Measurements from ENCODE around the gene MCU. TPM values are rescaled to one million over a fixed set of nuclear protein-coding genes. Genes with fewer than 3 reads are reported as not detected.

MCU gene
- total RNA-seq, 1 donor from 2014 or later, result 66.3 TPM

DNA sequence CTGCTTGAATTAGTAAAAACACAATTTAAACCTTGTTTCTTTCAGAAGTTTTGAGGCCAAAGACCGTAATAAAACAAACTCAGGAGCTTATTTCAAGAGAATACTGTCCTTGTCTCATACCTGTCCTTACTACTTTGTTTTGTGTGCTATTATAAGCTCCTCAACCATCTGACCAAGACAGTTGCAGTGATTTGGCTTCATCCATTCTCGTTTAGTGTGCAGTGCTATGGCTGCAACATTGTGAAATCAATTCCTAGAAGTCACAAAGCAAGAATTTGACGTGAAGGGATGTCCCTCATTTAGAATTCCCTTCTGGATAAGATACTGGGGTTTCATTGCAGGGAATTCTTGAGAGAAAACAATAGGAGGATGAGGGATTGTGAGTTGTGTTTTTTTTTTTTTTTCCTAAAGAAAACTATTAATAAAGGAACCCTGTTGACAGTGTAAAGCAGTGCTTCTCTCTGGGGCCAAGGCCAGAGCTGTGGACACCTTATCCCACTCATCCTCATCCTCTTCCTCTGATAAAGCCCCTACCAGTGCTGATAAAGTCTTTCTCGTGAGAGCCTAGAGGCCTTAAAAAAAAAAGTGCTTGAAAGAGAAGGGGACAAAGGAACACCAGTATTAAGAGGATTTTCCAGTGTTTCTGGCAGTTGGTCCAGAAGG lies 201.3 kb downstream of the MCU start, which contains the start of gene OIT3:
TSS of gene OIT3 (plus strand) at position 604 of the 663 bp plus-strand sequence. CDS start 60 bp downstream, outside the sequence.
- Histone ChIP-seq H3K27ac (no peak within 1 kb of the TSS), H2AFZ (replicated peaks) (no peak within 1 kb of the TSS), H3K9me3 (ENCODE audit: low read depth) (no peaks in the 10 kb centered on the region), H3K9ac (no peak within 1 kb of the TSS), H3K27me3 (no peaks in the 10 kb centered on the region), H3K4me3 (no peak within 1 kb of the TSS), H3F3A (ENCODE audit: low read depth) (no peaks in the 10 kb centered on the region), H4K20me1 (ENCODE audit: low read depth) (no peaks in the 10 kb centered on the region), H3K4me2 (no peak within 1 kb of the TSS), H3K36me3 (no peaks in the 10 kb centered on the region), H3K4me1 (peaks cover 3% of the 10 kb centered on the region), H3K79me2 (ENCODE audit: low read depth) (no peaks in the 10 kb centered on the region)
- H3K9me3 Mint-ChIP-seq, result no peaks in the 10 kb centered on the region
- peak; percentile 30 for DNase-seq (ENCODE audit: low spot score)
- no peaks in the 10 kb centered on the region for H3K4me1 Mint-ChIP-seq
- H3K4me3 Mint-ChIP-seq, result no peak within 1 kb of the TSS
- peaks cover 6% of the 10 kb centered on the region for H3K36me3 Mint-ChIP-seq
- H3K27ac Mint-ChIP-seq, result no peak within 1 kb of the TSS
- TF ChIP-seq, protein P1, sequence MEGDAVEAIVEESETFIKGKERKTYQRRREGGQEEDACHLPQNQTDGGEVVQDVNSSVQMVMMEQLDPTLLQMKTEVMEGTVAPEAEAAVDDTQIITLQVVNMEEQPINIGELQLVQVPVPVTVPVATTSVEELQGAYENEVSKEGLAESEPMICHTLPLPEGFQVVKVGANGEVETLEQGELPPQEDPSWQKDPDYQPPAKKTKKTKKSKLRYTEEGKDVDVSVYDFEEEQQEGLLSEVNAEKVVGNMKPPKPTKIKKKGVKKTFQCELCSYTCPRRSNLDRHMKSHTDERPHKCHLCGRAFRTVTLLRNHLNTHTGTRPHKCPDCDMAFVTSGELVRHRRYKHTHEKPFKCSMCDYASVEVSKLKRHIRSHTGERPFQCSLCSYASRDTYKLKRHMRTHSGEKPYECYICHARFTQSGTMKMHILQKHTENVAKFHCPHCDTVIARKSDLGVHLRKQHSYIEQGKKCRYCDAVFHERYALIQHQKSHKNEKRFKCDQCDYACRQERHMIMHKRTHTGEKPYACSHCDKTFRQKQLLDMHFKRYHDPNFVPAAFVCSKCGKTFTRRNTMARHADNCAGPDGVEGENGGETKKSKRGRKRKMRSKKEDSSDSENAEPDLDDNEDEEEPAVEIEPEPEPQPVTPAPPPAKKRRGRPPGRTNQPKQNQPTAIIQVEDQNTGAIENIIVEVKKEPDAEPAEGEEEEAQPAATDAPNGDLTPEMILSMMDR (IDR thresholded peaks at IDR 0.05), result no peak
- no peak for TF ChIP-seq EZH2 (IDR thresholded peaks at IDR 0.05)
- TF ChIP-seq EZH2phosphoT487 (IDR thresholded peaks at IDR 0.05), result no peak
- H3K27me3 Mint-ChIP-seq (ENCODE audit: insufficient read depth, low read depth), result no peaks in the 10 kb centered on the region

DNA sequence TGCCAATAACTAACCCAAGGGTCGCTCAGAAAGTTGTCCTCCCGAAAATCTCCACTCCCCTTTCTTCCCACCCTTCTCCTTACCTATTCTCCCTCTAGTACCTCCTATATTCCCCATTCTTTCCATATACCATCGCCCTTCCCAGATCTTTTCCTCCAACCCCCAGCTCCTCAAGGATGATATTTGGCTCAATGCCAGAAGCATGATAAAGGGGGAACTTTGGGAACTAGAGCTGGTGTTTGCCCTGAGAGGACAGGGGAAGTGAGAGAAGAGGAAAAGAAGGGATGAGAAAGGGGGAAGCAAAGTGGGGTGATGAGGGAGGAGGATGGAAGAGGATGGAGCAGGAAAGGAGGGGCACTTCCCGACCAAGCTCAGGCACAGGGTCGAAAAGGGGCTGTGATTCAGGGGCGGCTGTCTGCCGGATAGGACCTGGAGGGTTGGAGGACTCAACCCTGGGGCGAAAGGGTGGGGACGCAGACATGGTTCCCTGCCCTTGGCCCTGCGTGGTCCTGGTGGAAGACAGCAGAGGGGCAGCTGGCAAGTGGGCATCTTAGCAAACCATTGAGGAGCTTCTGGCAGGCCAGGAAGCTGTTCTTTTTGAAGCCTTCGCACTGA lies 203.4 kb downstream of the MCU start:
- Histone ChIP-seq H3K27me3 (no peaks in the 10 kb centered on the region), H3K79me2 (ENCODE audit: low read depth) (no peaks in the 10 kb centered on the region), H4K20me1 (ENCODE audit: low read depth) (no peaks in the 10 kb centered on the region), H3K27ac (no peak overlapping the region), H3K9ac (no peak overlapping the region), H2AFZ (replicated peaks) (no peak overlapping the region), H3F3A (ENCODE audit: low read depth) (no peaks in the 10 kb centered on the region), H3K4me1 (peaks cover 3% of the 10 kb centered on the region), H3K36me3 (no peaks in the 10 kb centered on the region), H3K9me3 (ENCODE audit: low read depth) (no peaks in the 10 kb centered on the region), H3K4me2 (no peak overlapping the region), H3K4me3 (no peak overlapping the region)
- Mint-ChIP-seq H3K4me3 (no peak overlapping the region), H3K27ac (no peak overlapping the region), H3K4me1 (no peaks in the 10 kb centered on the region), H3K27me3 (ENCODE audit: insufficient read depth, low read depth) (no peaks in the 10 kb centered on the region), H3K36me3 (no peaks in the 10 kb centered on the region), H3K9me3 (no peaks in the 10 kb centered on the region)
- TF ChIP-seq, protein P1 (IDR thresholded peaks at IDR 0.05), result no peak
- TF ChIP-seq EZH2phosphoT487 (IDR thresholded peaks at IDR 0.05) (no peak), EZH2 (IDR thresholded peaks at IDR 0.05) (no peak)
- DNase-seq (ENCODE audit: low spot score), result no peak

DNA sequence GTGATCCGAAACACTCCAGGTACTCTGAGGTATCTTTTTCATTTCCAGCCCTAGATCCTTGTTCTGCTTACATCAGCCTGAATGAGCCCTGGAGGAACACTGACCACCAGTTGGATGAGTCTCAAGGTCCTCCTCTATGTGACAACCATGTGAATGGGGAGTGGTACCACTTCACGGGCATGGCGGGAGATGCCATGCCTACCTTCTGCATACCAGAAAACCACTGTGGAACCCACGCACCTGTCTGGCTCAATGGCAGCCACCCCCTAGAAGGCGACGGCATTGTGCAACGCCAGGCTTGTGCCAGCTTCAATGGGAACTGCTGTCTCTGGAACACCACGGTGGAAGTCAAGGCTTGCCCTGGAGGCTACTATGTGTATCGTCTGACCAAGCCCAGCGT lies 206.7 kb downstream of the MCU start:
- H3K79me2 ChIP-seq (ENCODE audit: low read depth), result no peaks in the 10 kb centered on the region
- H3K27me3 ChIP-seq, result no peaks in the 10 kb centered on the region
- no peak overlapping the region for H3K27ac ChIP-seq
- Mint-ChIP-seq H3K4me1 (no peaks in the 10 kb centered on the region), H3K9me3 (no peaks in the 10 kb centered on the region), H3K4me3 (no peak overlapping the region), H3K36me3 (no peaks in the 10 kb centered on the region), H3K27ac (no peak overlapping the region), H3K27me3 (ENCODE audit: insufficient read depth, low read depth) (no peaks in the 10 kb centered on the region)
- no peaks in the 10 kb centered on the region for H4K20me1 ChIP-seq (ENCODE audit: low read depth)
- H3K4me1 ChIP-seq, result no peaks in the 10 kb centered on the region
- no peak overlapping the region for H3K4me2 ChIP-seq
- no peaks in the 10 kb centered on the region for H3F3A ChIP-seq (ENCODE audit: low read depth)
- TF ChIP-seq EZH2 (IDR thresholded peaks at IDR 0.05) (no peak), EZH2phosphoT487 (IDR thresholded peaks at IDR 0.05) (no peak)
- TF ChIP-seq, protein P1 (IDR thresholded peaks at IDR 0.05), result no peak
- no peaks in the 10 kb centered on the region for H3K36me3 ChIP-seq
- H2AFZ ChIP-seq (replicated peaks), result no peak overlapping the region
- no peak for DNase-seq (ENCODE audit: low spot score)
- H3K4me3 ChIP-seq, result no peak overlapping the region
- no peaks in the 10 kb centered on the region for H3K9me3 ChIP-seq (ENCODE audit: low read depth)
- no peak overlapping the region for H3K9ac ChIP-seq

Data from neural progenitor cell (in vitro differentiated cells).